Keratinocyte (primary cell): Measurements from ENCODE around the gene ZNF831.

Experiments
- EZH2 ChIP-seq: IDR thresholded peaks from one replicate; pipeline ENCODE4 v1.6.1; 2012; ENCODE audit warnings: inconsistent platforms, mild to moderate bottlenecking, low read length, moderate library complexity
- TF ChIP-seq, protein P1 (sequence below), 3 experiments: IDR thresholded peaks in 1 of 3; conservative IDR thresholded peaks in 1 of 3; optimal IDR thresholded peaks in 1 of 3; 2 replicates in 2 of 3; 3 replicates in 1 of 3; pipeline versions ENCODE3 to v1.5.1; 2011; ENCODE audit warnings: low read length in 3 of 3, mild to moderate bottlenecking in 3 of 3, moderate library complexity in 2 of 3, control low read depth in 1 of 3, inconsistent platforms in 1 of 3; ENCODE audit not compliant: insufficient read depth in 2 of 3; ENCODE audit errors: extremely low read depth in 1 of 3

DNA sequence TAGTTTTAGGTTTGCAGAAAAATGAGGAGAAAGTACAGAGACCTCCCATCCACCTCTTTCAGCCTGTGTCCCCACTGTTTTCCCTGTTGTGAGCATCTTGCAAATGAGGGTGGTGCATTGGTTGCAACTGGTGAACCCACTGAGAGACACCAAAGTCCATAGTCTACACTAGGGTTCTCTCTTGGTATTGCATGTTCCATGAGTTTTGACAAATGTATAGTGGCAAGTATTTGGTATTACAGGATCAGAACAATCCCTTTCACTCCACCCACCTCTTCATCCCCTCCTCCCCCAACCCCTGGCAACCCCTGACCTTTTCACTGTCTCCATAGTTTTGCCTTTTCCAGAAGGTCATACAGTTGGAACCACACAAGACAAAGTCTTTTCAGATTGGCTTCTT, 20.1 kb downstream of the ZNF831 start:
- TF ChIP-seq, protein P1, sequence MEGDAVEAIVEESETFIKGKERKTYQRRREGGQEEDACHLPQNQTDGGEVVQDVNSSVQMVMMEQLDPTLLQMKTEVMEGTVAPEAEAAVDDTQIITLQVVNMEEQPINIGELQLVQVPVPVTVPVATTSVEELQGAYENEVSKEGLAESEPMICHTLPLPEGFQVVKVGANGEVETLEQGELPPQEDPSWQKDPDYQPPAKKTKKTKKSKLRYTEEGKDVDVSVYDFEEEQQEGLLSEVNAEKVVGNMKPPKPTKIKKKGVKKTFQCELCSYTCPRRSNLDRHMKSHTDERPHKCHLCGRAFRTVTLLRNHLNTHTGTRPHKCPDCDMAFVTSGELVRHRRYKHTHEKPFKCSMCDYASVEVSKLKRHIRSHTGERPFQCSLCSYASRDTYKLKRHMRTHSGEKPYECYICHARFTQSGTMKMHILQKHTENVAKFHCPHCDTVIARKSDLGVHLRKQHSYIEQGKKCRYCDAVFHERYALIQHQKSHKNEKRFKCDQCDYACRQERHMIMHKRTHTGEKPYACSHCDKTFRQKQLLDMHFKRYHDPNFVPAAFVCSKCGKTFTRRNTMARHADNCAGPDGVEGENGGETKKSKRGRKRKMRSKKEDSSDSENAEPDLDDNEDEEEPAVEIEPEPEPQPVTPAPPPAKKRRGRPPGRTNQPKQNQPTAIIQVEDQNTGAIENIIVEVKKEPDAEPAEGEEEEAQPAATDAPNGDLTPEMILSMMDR (optimal IDR thresholded peaks at IDR 0.05 in 1 of 3, IDR thresholded peaks at IDR 0.05 in 1 of 3, conservative IDR thresholded peaks at IDR 0.05 in 1 of 3; ENCODE audit: extremely low read depth in 1 of 3, insufficient read depth in 2 of 3, low read length in 3 of 3) = no peak
- TF ChIP-seq EZH2 = no peak
